GM06990 (cell line): ENCODE data around the gene NUP188.

Source experiments
- DNase-seq: peaks from one replicate; pipeline ENCODE4 v3.0.0-alpha.2; 2011; ENCODE audit not compliant: insufficient read length; ENCODE audit errors: extremely low read depth
- H3K27me3 ChIP-seq: replicated peaks from 2 replicates; pipeline ENCODE4 v1.6.0; 2011; ENCODE audit warnings: low read length; ENCODE audit not compliant: control insufficient read depth, insufficient read depth
- H3K36me3 ChIP-seq: 2 replicates; pipeline ENCODE4 v1.5.1; 2011; ENCODE audit warnings: low read length; ENCODE audit not compliant: control insufficient read depth, insufficient read depth
- H3K4me3 ChIP-seq: replicated peaks from 2 replicates; pipeline ENCODE4 v1.5.1; 2011; ENCODE audit warnings: low read depth, mild to moderate bottlenecking, control low read depth, low read length
- TF ChIP-seq, protein P1 (sequence below): IDR thresholded peaks from 2 replicates; pipeline ENCODE4 v1.5.1; 2011; ENCODE audit warnings: low read length, control low read depth, mild to moderate bottlenecking, inconsistent platforms; ENCODE audit not compliant: insufficient read depth, poor library complexity, severe bottlenecking

NUP188 gene

GRCh38 chr9:129006328-129007034 is 59.0 kb downstream of the NUP188 start:
- Histone ChIP-seq H3K36me3 (peaks cover 52% of the 10 kb centered on the region), H3K4me3 (no peak overlapping the region), H3K27me3 (no peaks in the 10 kb centered on the region)
- no peak for DNase-seq
- TF ChIP-seq, protein P1, sequence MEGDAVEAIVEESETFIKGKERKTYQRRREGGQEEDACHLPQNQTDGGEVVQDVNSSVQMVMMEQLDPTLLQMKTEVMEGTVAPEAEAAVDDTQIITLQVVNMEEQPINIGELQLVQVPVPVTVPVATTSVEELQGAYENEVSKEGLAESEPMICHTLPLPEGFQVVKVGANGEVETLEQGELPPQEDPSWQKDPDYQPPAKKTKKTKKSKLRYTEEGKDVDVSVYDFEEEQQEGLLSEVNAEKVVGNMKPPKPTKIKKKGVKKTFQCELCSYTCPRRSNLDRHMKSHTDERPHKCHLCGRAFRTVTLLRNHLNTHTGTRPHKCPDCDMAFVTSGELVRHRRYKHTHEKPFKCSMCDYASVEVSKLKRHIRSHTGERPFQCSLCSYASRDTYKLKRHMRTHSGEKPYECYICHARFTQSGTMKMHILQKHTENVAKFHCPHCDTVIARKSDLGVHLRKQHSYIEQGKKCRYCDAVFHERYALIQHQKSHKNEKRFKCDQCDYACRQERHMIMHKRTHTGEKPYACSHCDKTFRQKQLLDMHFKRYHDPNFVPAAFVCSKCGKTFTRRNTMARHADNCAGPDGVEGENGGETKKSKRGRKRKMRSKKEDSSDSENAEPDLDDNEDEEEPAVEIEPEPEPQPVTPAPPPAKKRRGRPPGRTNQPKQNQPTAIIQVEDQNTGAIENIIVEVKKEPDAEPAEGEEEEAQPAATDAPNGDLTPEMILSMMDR = peak; percentile 95

DNA sequence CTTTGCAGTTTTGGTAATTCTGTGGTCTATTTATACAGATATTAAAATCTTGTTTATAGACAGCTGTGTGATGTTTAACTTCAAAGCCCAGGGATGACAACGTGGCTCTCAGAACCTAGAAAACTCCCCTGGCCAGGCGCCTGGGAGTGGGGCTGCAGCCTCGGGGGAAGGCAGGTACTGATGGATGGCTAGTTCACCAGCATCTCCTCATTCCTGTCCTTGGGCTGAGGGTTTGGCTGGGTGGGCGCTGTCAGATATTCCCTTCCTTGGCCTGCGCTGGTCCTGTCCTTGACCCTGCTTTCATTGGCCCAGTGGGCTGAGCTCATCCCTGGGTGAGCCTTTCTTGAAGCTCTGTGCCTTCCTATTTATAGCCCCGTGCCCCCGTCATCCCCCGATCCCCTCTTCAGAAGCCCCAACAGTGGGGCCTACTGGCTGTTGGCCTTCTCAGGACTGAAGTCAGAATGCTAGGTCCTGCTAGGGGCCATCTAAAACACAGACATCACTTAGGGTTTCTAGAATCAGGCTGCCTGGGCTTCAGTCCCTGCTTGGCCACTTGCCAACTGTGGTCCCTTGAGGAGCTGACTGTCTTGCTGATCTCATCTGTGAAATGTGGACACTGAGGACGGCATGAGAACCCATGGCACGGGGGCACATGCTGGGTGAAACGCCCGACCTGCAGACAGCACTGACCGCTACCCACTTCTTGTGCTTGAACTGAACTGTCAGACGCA is 59.7 kb downstream of the NUP188 start:
- no peak for DNase-seq
- H3K4me3 ChIP-seq = no peak overlapping the region
- peaks cover 47% of the 10 kb centered on the region for H3K36me3 ChIP-seq
- H3K27me3 ChIP-seq = no peaks in the 10 kb centered on the region
- TF ChIP-seq, protein P1 = no peak

DNA sequence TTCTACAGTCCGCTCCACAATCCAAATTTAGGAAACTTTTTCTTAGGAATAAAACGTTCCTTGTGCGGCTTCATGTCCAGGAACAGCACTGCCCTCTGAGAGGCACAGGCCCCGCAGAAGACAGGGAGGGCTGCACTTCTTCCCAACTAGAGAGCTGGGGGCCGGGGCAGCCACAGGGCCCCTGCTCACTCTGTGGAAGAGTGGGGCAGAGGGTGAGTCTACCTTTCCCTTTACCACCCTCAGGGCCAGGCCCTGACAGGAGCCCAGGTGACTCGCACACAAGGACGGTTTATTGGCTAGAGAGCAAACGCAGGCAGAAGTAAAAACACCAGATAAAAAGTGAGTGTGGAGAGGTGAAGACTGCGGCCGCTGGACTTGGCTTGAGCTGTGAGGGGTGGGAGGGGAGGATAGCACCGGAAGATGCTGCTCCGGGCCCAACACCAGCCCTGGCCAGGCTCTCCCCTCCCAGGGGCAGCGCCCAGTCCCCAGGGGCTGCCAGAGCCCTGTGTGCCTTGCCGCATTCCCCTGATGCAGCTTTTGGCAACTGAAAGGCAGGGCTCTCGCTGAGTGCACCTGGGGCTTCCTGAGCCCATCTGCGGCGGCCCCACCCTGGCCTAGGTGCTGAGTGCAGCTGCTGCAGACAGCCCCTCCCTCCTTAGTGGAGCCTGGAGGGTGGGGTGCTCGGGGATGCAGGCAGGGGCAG is 60.4 kb downstream of the NUP188 start:
- H3K4me3 ChIP-seq = no peak overlapping the region
- H3K36me3 ChIP-seq = peaks cover 44% of the 10 kb centered on the region
- no peaks in the 10 kb centered on the region for H3K27me3 ChIP-seq
- TF ChIP-seq, protein P1 = no peak
- no peak for DNase-seq

GRCh38 chr9:129008469-129008965 is 61.0 kb downstream of the NUP188 start:
- H3K4me3 ChIP-seq = no peak overlapping the region
- peaks cover 42% of the 10 kb centered on the region for H3K36me3 ChIP-seq
- no peaks in the 10 kb centered on the region for H3K27me3 ChIP-seq
- TF ChIP-seq, protein P1 = no peak
- no peak for DNase-seq

- H3K36me3 ChIP-seq = peaks cover 43% of the 10 kb centered on the region
Measured at GRCh38 chr9:129008986-129009583, 61.6 kb downstream of the NUP188 start.

More at GRCh38 chr9:129008986-129009583, 61.6 kb downstream of the NUP188 start:
- Histone ChIP-seq H3K4me3 (no peak overlapping the region), H3K27me3 (no peaks in the 10 kb centered on the region)
- no peak for DNase-seq
- TF ChIP-seq, protein P1 = no peak
